Measurements from ENCODE around the gene ARHGAP12.
A peak's percentile ranks its signal among the peaks of the same experiment; 100 is the strongest.

Gene ARHGAP12

GRCh38 chr10:31808258-31809218 lies 120.1 kb downstream of the ARHGAP12 start:
- H2AFZ ChIP-seq (ENCODE audit: low read depth, low read length), result no peak overlapping the region
- no peaks in the 10 kb centered on the region for H3K9me3 ChIP-seq (ENCODE audit: low read length)
- H3K4me1 ChIP-seq (ENCODE audit: insufficient read depth, low read length), result peaks cover 9% of the 10 kb centered on the region
- no peaks in the 10 kb centered on the region for H3K27me3 ChIP-seq (ENCODE audit: insufficient read depth, low read length)
- H3K4me3 ChIP-seq (ENCODE audit: low read length), result no peak overlapping the region
- H3K36me3 ChIP-seq (ENCODE audit: insufficient read depth, low read length), result peaks cover 18% of the 10 kb centered on the region

- H3K9me3 ChIP-seq (ENCODE audit: low read length), result no peaks in the 10 kb centered on the region
- H3K4me3 ChIP-seq (ENCODE audit: low read length), result no peak overlapping the region
- no peaks in the 10 kb centered on the region for H3K27me3 ChIP-seq (ENCODE audit: insufficient read depth, low read length)
- peaks cover 9% of the 10 kb centered on the region for H3K4me1 ChIP-seq (ENCODE audit: insufficient read depth, low read length)
- H3K36me3 ChIP-seq (ENCODE audit: insufficient read depth, low read length), result peaks cover 9% of the 10 kb centered on the region
- H2AFZ ChIP-seq (ENCODE audit: low read depth, low read length), result peak overlapping the region; percentile 53
Measured at GRCh38 chr10:31804352-31804810, 124.2 kb downstream of the ARHGAP12 start.

- Histone ChIP-seq H3K27me3 (ENCODE audit: insufficient read depth, low read length) (no peaks in the 10 kb centered on the region), H3K9me3 (ENCODE audit: low read length) (no peaks in the 10 kb centered on the region), H2AFZ (ENCODE audit: low read depth, low read length) (peak overlapping the region; percentile 53), H3K36me3 (ENCODE audit: insufficient read depth, low read length) (peaks cover 9% of the 10 kb centered on the region), H3K4me3 (ENCODE audit: low read length) (no peak overlapping the region), H3K4me1 (ENCODE audit: insufficient read depth, low read length) (peaks cover 9% of the 10 kb centered on the region)
Measured at GRCh38 chr10:31803606-31804351, 124.9 kb downstream of the ARHGAP12 start.

- no peaks in the 10 kb centered on the region for H3K27me3 ChIP-seq (ENCODE audit: insufficient read depth, low read length)
- no peak overlapping the region for H3K4me3 ChIP-seq (ENCODE audit: low read length)
- H3K9me3 ChIP-seq (ENCODE audit: low read length), result no peaks in the 10 kb centered on the region
- H3K36me3 ChIP-seq (ENCODE audit: insufficient read depth, low read length), result no peaks in the 10 kb centered on the region
- peaks cover 6% of the 10 kb centered on the region for H3K4me1 ChIP-seq (ENCODE audit: insufficient read depth, low read length)
- no peak overlapping the region for H2AFZ ChIP-seq (ENCODE audit: low read depth, low read length)
Measured at GRCh38 chr10:31799181-31799580, 129.4 kb downstream of the ARHGAP12 start.

GRCh38 chr10:31792745-31793144 lies 135.9 kb downstream of the ARHGAP12 start:
- H3K4me1 ChIP-seq (ENCODE audit: insufficient read depth, low read length), result no peaks in the 10 kb centered on the region
- H3K27me3 ChIP-seq (ENCODE audit: insufficient read depth, low read length), result no peaks in the 10 kb centered on the region
- H3K4me3 ChIP-seq (ENCODE audit: low read length), result no peak overlapping the region
- H3K36me3 ChIP-seq (ENCODE audit: insufficient read depth, low read length), result no peaks in the 10 kb centered on the region
- H3K9me3 ChIP-seq (ENCODE audit: low read length), result no peaks in the 10 kb centered on the region
- no peak overlapping the region for H2AFZ ChIP-seq (ENCODE audit: low read depth, low read length)

GRCh38 chr10:31789555-31789954 lies 139.1 kb downstream of the ARHGAP12 start:
- Histone ChIP-seq H3K9me3 (ENCODE audit: low read length) (no peaks in the 10 kb centered on the region), H3K36me3 (ENCODE audit: insufficient read depth, low read length) (no peaks in the 10 kb centered on the region), H2AFZ (ENCODE audit: low read depth, low read length) (no peak overlapping the region), H3K4me1 (ENCODE audit: insufficient read depth, low read length) (no peaks in the 10 kb centered on the region), H3K27me3 (ENCODE audit: insufficient read depth, low read length) (no peaks in the 10 kb centered on the region), H3K4me3 (ENCODE audit: low read length) (no peak overlapping the region)

DNA sequence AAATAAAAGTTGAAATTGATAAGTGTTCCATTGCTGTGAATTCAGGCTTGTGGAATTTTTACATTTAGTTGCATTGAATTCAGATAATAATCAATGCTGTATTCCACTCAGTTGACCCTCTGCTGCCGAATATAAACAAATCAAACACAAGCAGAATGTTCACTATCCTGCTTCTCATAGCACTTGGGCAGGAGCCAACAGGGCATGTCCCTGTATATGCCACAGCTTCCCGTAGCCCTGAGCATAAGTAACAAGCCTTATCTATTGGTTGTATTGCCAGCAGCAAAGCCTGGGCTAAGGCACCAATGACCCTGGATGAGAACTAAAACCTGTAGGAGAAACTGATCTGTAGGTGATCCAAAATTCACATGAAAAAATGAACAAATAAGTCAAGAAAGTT lies 145.9 kb downstream of the ARHGAP12 start:
- Histone ChIP-seq H3K4me3 (ENCODE audit: low read length) (no peak overlapping the region), H3K36me3 (ENCODE audit: insufficient read depth, low read length) (no peaks in the 10 kb centered on the region), H3K9me3 (ENCODE audit: low read length) (no peaks in the 10 kb centered on the region), H3K4me1 (ENCODE audit: insufficient read depth, low read length) (no peaks in the 10 kb centered on the region), H2AFZ (ENCODE audit: low read depth, low read length) (no peak overlapping the region), H3K27me3 (ENCODE audit: insufficient read depth, low read length) (no peaks in the 10 kb centered on the region)

- H3K4me1 ChIP-seq (ENCODE audit: insufficient read depth, low read length), result no peaks in the 10 kb centered on the region
- peaks cover 3% of the 10 kb centered on the region for H3K9me3 ChIP-seq (ENCODE audit: low read length)
- H3K27me3 ChIP-seq (ENCODE audit: insufficient read depth, low read length), result no peaks in the 10 kb centered on the region
- no peak overlapping the region for H3K4me3 ChIP-seq (ENCODE audit: low read length)
- no peak overlapping the region for H2AFZ ChIP-seq (ENCODE audit: low read depth, low read length)
- H3K36me3 ChIP-seq (ENCODE audit: insufficient read depth, low read length), result no peaks in the 10 kb centered on the region
Measured at GRCh38 chr10:31780717-31781116, 147.9 kb downstream of the ARHGAP12 start.

DNA sequence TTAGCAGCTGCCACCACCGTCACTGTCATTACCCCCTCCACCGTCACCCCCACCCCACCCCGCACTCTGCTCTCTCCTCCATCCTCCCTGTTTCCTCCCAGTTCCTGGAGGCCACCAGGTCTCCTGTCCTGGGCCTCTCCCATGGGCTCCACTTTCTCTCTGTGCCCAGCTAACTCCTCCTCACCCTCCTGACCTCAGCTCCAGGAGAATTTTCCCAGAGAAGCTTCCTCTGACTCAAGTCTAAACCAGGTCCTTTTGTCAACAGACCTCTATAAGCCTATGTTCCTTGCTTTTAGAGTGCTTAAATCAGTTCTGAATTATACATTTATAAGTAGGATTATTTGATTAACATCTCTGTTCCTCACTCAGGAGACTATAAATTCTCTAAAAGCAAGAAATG lies 150.0 kb downstream of the ARHGAP12 start:
- H3K4me3 ChIP-seq (ENCODE audit: low read length), result no peak overlapping the region
- H3K9me3 ChIP-seq (ENCODE audit: low read length), result peaks cover 3% of the 10 kb centered on the region
- H3K27me3 ChIP-seq (ENCODE audit: insufficient read depth, low read length), result no peaks in the 10 kb centered on the region
- H2AFZ ChIP-seq (ENCODE audit: low read depth, low read length), result no peak overlapping the region
- peaks cover 18% of the 10 kb centered on the region for H3K4me1 ChIP-seq (ENCODE audit: insufficient read depth, low read length)
- no peaks in the 10 kb centered on the region for H3K36me3 ChIP-seq (ENCODE audit: insufficient read depth, low read length)

DNA sequence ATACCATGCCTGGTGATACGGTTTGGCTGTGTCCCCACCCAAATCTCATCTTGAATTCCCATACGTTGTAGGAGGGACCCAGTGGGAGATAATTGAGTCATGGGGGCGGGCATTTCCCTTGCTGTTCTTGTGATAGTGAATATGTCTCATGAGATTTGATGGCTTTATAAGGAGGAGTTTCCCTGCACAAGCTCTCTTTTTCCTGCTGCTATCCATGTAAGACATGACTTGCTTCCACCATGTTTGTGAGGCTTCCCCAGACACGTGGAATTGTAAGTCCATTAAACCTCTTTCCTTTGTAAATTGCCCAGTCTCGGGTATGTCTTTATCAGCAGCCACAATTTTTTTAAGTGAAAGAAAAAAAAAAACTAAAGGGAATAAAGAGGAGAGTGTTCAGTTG lies 152.5 kb downstream of the ARHGAP12 start:
- peaks cover 18% of the 10 kb centered on the region for H3K4me1 ChIP-seq (ENCODE audit: insufficient read depth, low read length)
- peaks cover 3% of the 10 kb centered on the region for H3K9me3 ChIP-seq (ENCODE audit: low read length)
- H3K36me3 ChIP-seq (ENCODE audit: insufficient read depth, low read length), result no peaks in the 10 kb centered on the region
- H3K4me3 ChIP-seq (ENCODE audit: low read length), result no peak overlapping the region
- H2AFZ ChIP-seq (ENCODE audit: low read depth, low read length), result no peak overlapping the region
- no peaks in the 10 kb centered on the region for H3K27me3 ChIP-seq (ENCODE audit: insufficient read depth, low read length)

DNA sequence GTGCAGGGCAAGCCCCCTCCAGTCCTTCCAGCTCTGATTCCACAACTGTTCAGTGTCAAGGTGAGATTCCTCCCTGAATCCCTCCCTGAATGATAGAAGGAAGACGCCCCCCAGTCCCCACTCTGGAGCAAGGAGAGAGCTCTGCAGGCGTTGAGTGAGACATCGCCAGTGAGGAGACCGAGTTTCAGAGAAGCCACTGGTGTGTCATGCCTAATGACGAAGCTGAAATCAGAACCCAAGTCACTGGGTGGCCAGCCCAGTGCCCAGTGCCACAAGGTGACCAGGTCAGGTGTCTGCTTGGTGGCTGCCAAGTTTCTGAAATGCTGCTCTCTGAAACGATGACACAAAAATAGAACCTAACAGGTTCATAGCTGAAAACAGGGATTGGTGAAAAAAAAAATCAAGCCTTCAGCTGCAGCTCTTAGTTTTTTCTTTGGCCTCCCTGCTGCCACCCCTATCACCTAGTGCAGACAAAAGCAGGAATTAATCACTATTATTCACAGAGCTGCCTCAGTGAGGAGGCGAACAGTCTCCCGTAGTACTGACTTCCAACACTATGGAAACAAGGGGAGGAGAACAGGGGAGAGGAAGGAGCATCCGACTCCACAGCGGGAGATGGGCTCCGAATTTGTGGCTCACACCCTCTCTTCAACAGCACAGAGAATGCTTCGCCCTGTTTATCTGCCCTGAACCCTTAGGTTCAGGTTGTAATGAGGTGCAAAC lies 153.5 kb downstream of the ARHGAP12 start:
- Histone ChIP-seq H3K36me3 (ENCODE audit: insufficient read depth, low read length) (no peaks in the 10 kb centered on the region), H2AFZ (ENCODE audit: low read depth, low read length) (peak overlapping the region; percentile 87), H3K27me3 (ENCODE audit: insufficient read depth, low read length) (no peaks in the 10 kb centered on the region), H3K4me3 (ENCODE audit: low read length) (no peak overlapping the region), H3K4me1 (ENCODE audit: insufficient read depth, low read length) (peaks cover 18% of the 10 kb centered on the region), H3K9me3 (ENCODE audit: low read length) (peaks cover 3% of the 10 kb centered on the region)

GRCh38 chr10:31774299-31774900 lies 154.2 kb downstream of the ARHGAP12 start:
- Histone ChIP-seq H3K36me3 (ENCODE audit: insufficient read depth, low read length) (no peaks in the 10 kb centered on the region), H3K27me3 (ENCODE audit: insufficient read depth, low read length) (no peaks in the 10 kb centered on the region), H3K4me1 (ENCODE audit: insufficient read depth, low read length) (peaks cover 18% of the 10 kb centered on the region), H3K9me3 (ENCODE audit: low read length) (peaks cover 3% of the 10 kb centered on the region), H3K4me3 (ENCODE audit: low read length) (no peak overlapping the region), H2AFZ (ENCODE audit: low read depth, low read length) (peak overlapping the region; percentile 87)
